Measurements from ENCODE around the gene ZNF436.
"Not testable (repeated sequence)": the region's sequence is repeated elsewhere in the genome, so short reads cannot be mapped to it uniquely, and the experiment has no call there.

ZNF436 gene

GRCh38 chr1:23392125-23392855, 22.7 kb upstream of the ZNF436 start:
- no peak for FAIRE-seq
- no peak for DNase-seq (ENCODE audit: low spot score)

- DNase-seq (ENCODE audit: low spot score) (no peak), FAIRE-seq (no peak)
These were observed 20.2 kb upstream of the ZNF436 start for GRCh38 chr1:23389837-23390321.

GRCh38 chr1:23387494-23387893, 17.9 kb upstream of the ZNF436 start:
- DNase-seq (ENCODE audit: low spot score) (no peak), FAIRE-seq (no peak)

- FAIRE-seq (no peak), DNase-seq (ENCODE audit: low spot score) (peak; percentile 70)
These were observed 15.5 kb upstream of the ZNF436 start for GRCh38 chr1:23385119-23385621.

- FAIRE-seq (peak; percentile 79), DNase-seq (ENCODE audit: low spot score) (peak; percentile 85)
These were observed 14.8 kb upstream of the ZNF436 start for GRCh38 chr1:23384312-23385058.

GRCh38 chr1:23383577-23384311, 14.1 kb upstream of the ZNF436 start:
- FAIRE-seq: no peak
- DNase-seq (ENCODE audit: low spot score): no peak

- FAIRE-seq (no peak), DNase-seq (ENCODE audit: low spot score) (no peak)
These were observed 11.7 kb upstream of the ZNF436 start for GRCh38 chr1:23381233-23381885.

- FAIRE-seq: no peak
These were observed 11.1 kb upstream of the ZNF436 start for GRCh38 chr1:23380719-23381118.

GRCh38 chr1:23380236-23380635, 10.6 kb upstream of the ZNF436 start:
- FAIRE-seq: not testable (repeated sequence)

More at GRCh38 chr1:23380719-23381118, 11.1 kb upstream of the ZNF436 start:
- no peak for DNase-seq (ENCODE audit: low spot score)

GRCh38 chr1:23376890-23377811, 7.5 kb upstream of the ZNF436 start:
- FAIRE-seq: peak; percentile 81

More at GRCh38 chr1:23380236-23380635, 10.6 kb upstream of the ZNF436 start:
- DNase-seq (ENCODE audit: low spot score): not testable (repeated sequence)

GRCh38 chr1:23374079-23374735, 4.6 kb upstream of the ZNF436 start:
- not testable (repeated sequence) for DNase-seq (ENCODE audit: low spot score); FAIRE-seq

More at GRCh38 chr1:23376890-23377811, 7.5 kb upstream of the ZNF436 start:
- peak; percentile 89 for DNase-seq (ENCODE audit: low spot score)

- DNase-seq (ENCODE audit: low spot score) (no peak), FAIRE-seq (no peak)
These were observed 2.6 kb upstream of the ZNF436 start for GRCh38 chr1:23371987-23372880.

- DNase-seq (ENCODE audit: low spot score) (no peak), FAIRE-seq (no peak)
These were observed 1.3 kb upstream of the ZNF436 start for GRCh38 chr1:23370709-23371584.

- FAIRE-seq (no peak), DNase-seq (ENCODE audit: low spot score) (no peak)
These were observed 683 bp upstream of the ZNF436 start for GRCh38 chr1:23370330-23370708.

- DNase-seq (ENCODE audit: low spot score) (peak; percentile 77), FAIRE-seq (no peak)
These were observed 888 bp downstream of the ZNF436 start for GRCh38 chr1:23368562-23369334.

- peak; percentile 89 for FAIRE-seq
- peak; percentile 99 for DNase-seq (ENCODE audit: low spot score)
These were observed 1.7 kb downstream of the ZNF436 start for GRCh38 chr1:23367791-23368561.

Measured in RCC 7860 (cell line).